ENCODE results near the gene YIPF2. TPM values are rescaled to one million over a fixed set of nuclear protein-coding genes. Genes with fewer than 3 reads are reported as not detected.

YIPF2 gene
- total and polyA plus RNA-seq, 2 of the 4 experiments (the other 2 are of a cell fraction), result 61.5 to 78.0 TPM

DNA sequence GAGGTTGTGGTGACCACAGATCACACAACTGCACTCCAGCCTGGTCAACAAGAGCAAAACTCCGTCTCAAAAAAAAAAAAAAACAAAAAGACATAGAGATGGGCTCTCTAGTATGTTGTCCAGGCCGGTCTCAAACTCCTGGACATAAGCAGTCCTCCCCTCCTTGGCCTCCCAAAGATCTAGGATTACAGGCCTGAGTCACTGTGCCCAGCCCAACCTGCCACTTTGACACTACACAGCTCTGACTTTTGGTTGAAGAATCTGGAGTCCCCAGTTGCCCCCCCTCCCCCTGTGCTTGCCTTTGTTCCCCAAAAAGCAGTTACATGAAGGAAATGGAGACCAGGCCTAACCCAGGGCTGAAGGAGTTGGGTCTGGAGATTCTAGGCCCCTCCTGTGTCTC, 44.2 kb downstream of the YIPF2 start:
- Histone ChIP-seq H3K4me1 (ENCODE audit: control insufficient read depth, insufficient read depth, low read length) (peaks cover 16% of the 10 kb centered on the region), H3K9ac (ENCODE audit: low read depth, low read length) (no peak overlapping the region), H4K8ac (ENCODE audit: low read depth in 2 of 2, low read length in 2 of 2) (no peak overlapping the region), H4K5ac (ENCODE audit: low read depth, low read length) (0 out of 2 replicates have a peak overlapping the region, but pooled peaks have one; percentile 19), H3K4ac (ENCODE audit: low read depth, low read length) (peak overlapping the region; percentile 31), H3K9me1 (ENCODE audit: insufficient read depth, low read length) (peaks cover 37% of the 10 kb centered on the region), H3K56ac (ENCODE audit: extremely low read depth, insufficient read depth, low read length) (no peak overlapping the region), H3K18ac (ENCODE audit: low read depth, low read length) (no peak overlapping the region), H2AK9ac (replicated peaks; ENCODE audit: low read depth, low read length, poor library complexity) (peak overlapping the region; percentile 73), H3K36me3 (ENCODE audit: control insufficient read depth, insufficient read depth, low read length) (0 out of 2 replicates have a peak, but pooled peaks cover 2% of the 10 kb centered on the region), H4K20me1 (ENCODE audit: insufficient read depth, low read length) (peaks cover 74% of the 10 kb centered on the region), H3K14ac (replicated peaks; ENCODE audit: low read depth, low read length) (no peak overlapping the region), H2AFZ (replicated peaks; ENCODE audit: low read length, poor library complexity) (peak overlapping the region; percentile 18), H2BK120ac (ENCODE audit: low read depth, low read length) (no peak overlapping the region), H3K79me1 (ENCODE audit: low read depth in 1 of 2, low read length in 2 of 2) (peaks cover 22 to 94% of the 10 kb centered on the region in 2 experiments), H2BK15ac (ENCODE audit: low read depth, low read length) (no peak overlapping the region), H3K9me3 (ENCODE audit: control insufficient read depth, insufficient read depth, low read length) (no peaks in the 10 kb centered on the region), H3K27me3 (ENCODE audit: control insufficient read depth, insufficient read depth, low read length) (no peaks in the 10 kb centered on the region), H2AK5ac (ENCODE audit: low read depth, low read length) (no peak overlapping the region), H3K4me2 (ENCODE audit: low read depth, low read length) (0 out of 2 replicates have a peak overlapping the region, but pooled peaks have one; percentile 45), H3K23ac (ENCODE audit: low read depth, low read length) (no peak overlapping the region), H4K91ac (ENCODE audit: insufficient read depth, low read depth, low read length) (no peak overlapping the region), H3K4me3 (ENCODE audit: insufficient read depth, low read depth, low read length) (no peak overlapping the region), H3K27ac (ENCODE audit: insufficient read depth, low read length) (peak overlapping the region; percentile 24; the same call in 1 of the 2 replicates), H2BK5ac (ENCODE audit: low read depth, low read length, poor library complexity, severe bottlenecking) (peak overlapping the region; percentile 15), H2BK20ac (ENCODE audit: low read depth, low read length) (no peak overlapping the region)
- DNase-seq (peak; percentile 77), ATAC-seq (ENCODE audit: low read depth) (peak; percentile 77)
- intact Hi-C loops (cut with micrococcal nuclease) (no loop called here), in situ Hi-C loops (cut with MboI; ENCODE audit: low sequenced_read_pairs) (no loop called here), dilution Hi-C loops (cut with HindIII; ENCODE audit: low sequenced_read_pairs, unreplicated experiment) (no loop called here)
- WGBS, 2 experiments (ENCODE audit: extremely low coverage in 2 of 2, insufficient read length in 1 of 2), result 100% methylated on average over 1 of the region's 2 CpGs; no CpG with 5 or more reads in 1 of the 2 experiments
- no TSS peak for BruUV-seq (replicated peaks)
- TF ChIP-seq NFE2L2 (IDR thresholded peaks at IDR 0.05; ENCODE audit: low read depth, low read length), result no peak
- TF ChIP-seq MAZ (IDR thresholded peaks at IDR 0.05; ENCODE audit: borderline replicate concordance, low read depth, low read length), result peak; percentile 29; the same call in 1 of the 2 replicates
- peak; percentile 39; the same call in 1 of the 2 replicates for TF ChIP-seq FOS (IDR thresholded peaks at IDR 0.05; ENCODE audit: low read depth, low read length)
- ChIA-PET CTCF (interaction anchor here (0.7 to 1.0 kb wide), 2 partner anchors 20 to 26 kb away, joined by 3 read pairs; no protein-coding TSS in a partner anchor), POLR2A (ENCODE audit: unreplicated experiment) (interaction anchor here (0.6 kb wide), 1 partner anchor 331 kb away, joined by 7 read pairs; no protein-coding TSS in a partner anchor)
